Colonic mucosa (tissue), 4 donors: ENCODE measurements around the gene KMT5C. TPM values are rescaled to one million over a fixed set of nuclear protein-coding genes. Genes with fewer than 3 reads are reported as not detected.

Source experiments
- DNase-seq: peaks from one replicate; pipeline ENCODE4 v3.0.0-alpha.2; 2020
- H3K27ac ChIP-seq: fragments of 200-600 bp; one replicate; pipeline ENCODE4 v1.8.0; 2021
- H3K27me3 ChIP-seq: fragments of 200-600 bp; one replicate; pipeline ENCODE4 v1.8.0; 2021
- H3K36me3 ChIP-seq: fragments of 200-600 bp; one replicate; pipeline ENCODE4 v1.8.0; 2021
- H3K4me1 ChIP-seq: fragments of 200-600 bp; one replicate; pipeline ENCODE4 v1.8.0; 2021; ENCODE audit warnings: mild to moderate bottlenecking
- H3K4me3 ChIP-seq: fragments of 200-600 bp; one replicate; pipeline ENCODE4 v1.8.0; 2021
- H3K9ac ChIP-seq, 2 donors: one replicate each; pipeline ENCODE4 v1.7.0; 2013; ENCODE audit warnings: control low read depth in 2 of 2, low read depth in 2 of 2, low read length in 2 of 2
- H3K9me3 ChIP-seq: fragments of 200-600 bp; one replicate; pipeline ENCODE4 v1.8.0; 2021
- CTCF ChIP-seq: fragments of 200-600 bp; IDR thresholded peaks from one replicate; pipeline ENCODE4 v1.8.0; 2022; ENCODE audit warnings: antibody characterized with exemption, mild to moderate bottlenecking
- intact Hi-C: fragments of 100-400 bp; cut with DNase I; formaldehyde crosslinking; loops from one replicate; pipeline ENCODE4 v1.14.1; 2022
- total RNA-seq, 2 donors: library from RNA; stranded (reverse); fragmentation: NEBNext Ultra II Directional in 1 of 2; extraction: Animal tissue kit (Norgen Biotek cat#: 25700) in 1 of 2; gene quantifications; one replicate each; pipeline ENCODE4 v1.2.1, GENCODE V29; 2021
- donor health status: healthy.
- donor health status: DM: no; HTN: no; CAD: no.
- donor health status: DM: no; HTN: no; CAD: no.

The KMT5C gene
- total RNA-seq, 2 donors from 2014 or later = 14.9 to 24.9 TPM

GRCh38 chr19:55353803-55354697 lies 14.4 kb downstream of the KMT5C start:
- Histone ChIP-seq H3K4me3 (peak overlapping the region; percentile 40), H3K27me3 (peaks cover 18% of the 10 kb centered on the region), H3K9ac (peak overlapping the region; percentile 55 to 83), H3K27ac (no peak overlapping the region), H3K36me3 (no peaks in the 10 kb centered on the region), H3K9me3 (no peaks in the 10 kb centered on the region), H3K4me1 (peaks cover 5% of the 10 kb centered on the region)
- intact Hi-C loops = no loop called here
- DNase-seq = peak; percentile 84
- TF ChIP-seq CTCF = no peak

DNA sequence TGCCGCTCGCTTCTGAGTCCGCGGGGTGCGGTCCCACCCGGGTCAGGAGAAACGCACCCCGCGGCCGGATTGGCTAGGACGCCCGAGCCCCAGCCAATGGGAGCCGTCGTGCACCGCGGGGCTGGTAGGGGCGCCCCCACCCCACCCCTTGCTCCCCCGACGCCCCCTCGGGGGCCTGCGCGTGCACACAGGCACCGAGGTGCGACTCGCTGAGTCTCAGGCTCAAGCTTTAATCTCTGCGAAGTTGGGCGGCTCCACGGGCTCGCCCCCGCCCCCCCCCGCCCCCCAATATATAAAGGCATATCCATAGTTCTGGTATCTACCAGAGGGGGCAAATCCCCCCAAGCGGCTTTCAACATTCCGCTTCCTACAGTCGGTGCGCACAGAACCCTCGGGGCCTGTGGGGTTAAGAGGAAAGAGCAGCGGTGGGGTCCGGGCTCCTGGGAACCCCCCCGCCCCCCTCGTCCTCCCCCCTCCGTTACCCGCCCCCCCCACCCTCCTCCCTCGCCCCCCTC lies 15.1 kb downstream of the KMT5C start, which contains the start of gene COX6B2:
Gene COX6B2, minus strand, starts transcription at position 22 of the 515 bp plus-strand sequence. CDS start 198 bp downstream, outside the sequence.
- DNase-seq = no peak
- TF ChIP-seq CTCF = no peak
- peaks cover 5% of the 10 kb centered on the region for H3K4me1 ChIP-seq
- intact Hi-C loops = no loop called here
- H3K27me3 ChIP-seq = peaks cover 18% of the 10 kb centered on the region
- H3K27ac ChIP-seq = no peak within 1 kb of the TSS
- H3K36me3 ChIP-seq = no peaks in the 10 kb centered on the region
- H3K4me3 ChIP-seq = peak within 1 kb of the TSS; percentile 40
- no peaks in the 10 kb centered on the region for H3K9me3 ChIP-seq
- peak within 1 kb of the TSS; percentile 55 to 83 for H3K9ac ChIP-seq

DNA sequence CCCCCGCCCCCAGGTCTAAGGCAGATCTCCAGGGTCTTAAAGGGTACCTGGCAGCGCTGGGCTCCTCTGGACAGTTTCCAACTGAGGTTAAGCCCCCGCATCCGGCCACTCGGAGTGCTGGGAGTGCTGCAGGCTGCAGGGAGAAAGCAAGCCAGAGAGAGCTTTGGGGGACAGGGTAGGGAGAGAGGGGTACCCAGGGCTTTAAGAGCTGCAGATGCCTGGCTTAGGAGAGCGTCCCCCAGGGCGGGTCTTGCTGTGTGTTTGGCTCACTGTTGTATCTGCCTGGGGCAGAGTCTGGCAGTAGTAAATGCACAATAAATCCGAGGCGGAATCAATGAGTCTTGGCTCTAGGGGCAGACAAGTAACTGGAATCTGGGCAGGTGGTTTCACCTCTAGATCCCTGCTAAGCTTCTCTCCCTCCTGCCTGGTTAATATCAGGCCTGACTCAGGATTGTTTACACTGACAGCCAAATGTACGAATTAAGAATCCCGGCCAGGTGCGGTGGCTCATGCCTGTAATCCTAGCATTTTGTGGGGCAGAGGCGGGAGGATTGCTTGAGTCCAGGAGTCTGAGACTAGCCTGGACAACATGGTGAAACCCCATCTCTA lies 15.6 kb downstream of the KMT5C start:
- H3K4me3 ChIP-seq = no peak overlapping the region
- TF ChIP-seq CTCF = no peak
- H3K4me1 ChIP-seq = peaks cover 5% of the 10 kb centered on the region
- H3K36me3 ChIP-seq = no peaks in the 10 kb centered on the region
- H3K9me3 ChIP-seq = no peaks in the 10 kb centered on the region
- no peak overlapping the region for H3K27ac ChIP-seq
- no peak overlapping the region for H3K9ac ChIP-seq
- H3K27me3 ChIP-seq = peaks cover 18% of the 10 kb centered on the region
- intact Hi-C loops = no loop called here
- peak; percentile 57 for DNase-seq

GRCh38 chr19:55358493-55358892 lies 18.8 kb downstream of the KMT5C start:
- H3K4me3 ChIP-seq = no peak overlapping the region
- DNase-seq = no peak
- peaks cover 9% of the 10 kb centered on the region for H3K27me3 ChIP-seq
- no peak overlapping the region for H3K9ac ChIP-seq
- no peak for TF ChIP-seq CTCF
- H3K36me3 ChIP-seq = no peaks in the 10 kb centered on the region
- no peak overlapping the region for H3K27ac ChIP-seq
- H3K9me3 ChIP-seq = no peaks in the 10 kb centered on the region
- peaks cover 5% of the 10 kb centered on the region for H3K4me1 ChIP-seq
- intact Hi-C loops = no loop called here

GRCh38 chr19:55358943-55359908 lies 19.6 kb downstream of the KMT5C start:
- Histone ChIP-seq H3K4me1 (peaks cover 5% of the 10 kb centered on the region), H3K27ac (no peak overlapping the region), H3K9me3 (no peaks in the 10 kb centered on the region), H3K27me3 (peaks cover 9% of the 10 kb centered on the region), H3K36me3 (no peaks in the 10 kb centered on the region), H3K9ac (no peak overlapping the region), H3K4me3 (no peak overlapping the region)
- no peak for DNase-seq
- TF ChIP-seq CTCF = no peak
- intact Hi-C loops = no loop called here
